GM18520 (cell line): ENCODE measurements around the gene PTPN6.

Experiments
- ATAC-seq: cut with Tn5 transposase; IDR thresholded peaks from one replicate; pipeline ENCODE4 v1.9.1; 2021; ENCODE audit not compliant: unreplicated experiment

Gene PTPN6

GRCh38 chr12:6965026-6965661, 14.0 kb downstream of the PTPN6 start:
- ATAC-seq, result no peak

- ATAC-seq, result no peak
Observed at GRCh38 chr12:6965714-6966113, 14.6 kb downstream of the PTPN6 start.

- no peak for ATAC-seq
Observed at GRCh38 chr12:6966351-6966750, 15.2 kb downstream of the PTPN6 start.

DNA sequence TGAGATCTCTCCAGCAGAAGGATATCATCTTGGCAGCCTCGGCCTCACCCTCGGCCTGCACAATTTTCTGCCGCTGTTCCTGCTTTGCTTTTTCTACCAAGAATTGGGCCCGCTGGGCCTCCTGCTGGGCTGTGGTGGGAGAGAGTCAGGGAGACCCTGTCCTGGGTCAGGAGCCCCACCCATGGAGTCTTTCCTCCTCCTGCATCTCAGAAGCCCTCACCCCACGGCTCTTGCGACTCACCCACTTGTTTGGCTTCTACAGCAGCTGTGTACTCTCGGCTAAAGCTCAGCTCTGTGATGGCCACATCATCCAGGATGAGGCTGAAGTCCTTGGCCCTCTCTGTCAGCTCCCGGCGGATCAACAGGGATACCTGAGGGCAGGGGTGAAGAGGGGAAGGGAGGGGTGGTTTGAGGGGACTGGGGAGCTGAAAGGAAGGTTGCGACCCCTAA, 16.5 kb downstream of the PTPN6 start:
- ATAC-seq, result no peak

GRCh38 chr12:6968426-6968825, 17.3 kb downstream of the PTPN6 start:
- no peak for ATAC-seq

GRCh38 chr12:6970096-6970527, 19.0 kb downstream of the PTPN6 start:
- ATAC-seq, result no peak

- no peak for ATAC-seq
Observed at GRCh38 chr12:6974180-6974579, 23.0 kb downstream of the PTPN6 start.

- no peak for ATAC-seq
Observed at GRCh38 chr12:6975297-6976032, 24.3 kb downstream of the PTPN6 start.

DNA sequence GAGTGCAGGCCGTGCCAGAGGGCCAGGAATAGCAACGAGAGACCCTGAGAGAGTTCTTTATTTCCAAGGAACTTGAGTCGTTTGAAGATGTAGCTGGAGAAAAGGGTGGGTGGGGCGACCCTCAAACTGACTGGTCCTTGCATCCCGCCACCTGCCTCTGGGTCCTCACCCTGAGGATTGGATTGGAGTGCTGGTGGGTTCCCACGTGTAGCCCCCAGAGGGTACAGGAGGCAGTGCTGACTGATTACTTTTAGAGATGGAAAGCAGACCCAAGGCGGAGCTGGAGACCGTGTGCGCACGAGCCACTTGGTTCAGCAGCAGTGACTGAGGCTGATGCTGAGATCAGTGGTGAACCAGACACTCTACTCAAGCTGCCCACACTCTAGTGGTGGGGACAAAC, 26.5 kb downstream of the PTPN6 start:
- ATAC-seq, result no peak

DNA sequence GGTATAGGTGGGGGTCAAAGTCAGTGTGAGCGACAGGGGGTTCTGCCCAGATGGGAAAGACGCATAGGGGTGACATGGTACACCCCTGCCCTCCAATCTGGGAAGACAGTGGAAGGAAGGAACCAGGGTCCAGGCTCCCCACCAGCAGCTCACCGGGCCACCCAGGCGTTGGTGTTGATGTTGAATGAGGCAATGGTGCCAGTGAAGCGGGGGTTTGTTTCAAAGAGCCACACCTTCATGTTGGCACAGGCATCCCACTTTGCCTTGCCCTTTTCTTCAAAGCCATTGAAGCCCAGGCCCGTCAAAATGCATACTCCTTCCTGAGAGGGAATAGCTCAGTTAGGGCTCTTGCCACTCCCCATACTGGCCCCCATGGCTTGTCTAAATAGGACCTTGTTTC, 27.0 kb downstream of the PTPN6 start:
- no peak for ATAC-seq

- no peak for ATAC-seq
Observed at GRCh38 chr12:6978611-6979011, 27.5 kb downstream of the PTPN6 start.

GRCh38 chr12:6979021-6979420, 27.9 kb downstream of the PTPN6 start:
- no peak for ATAC-seq

DNA sequence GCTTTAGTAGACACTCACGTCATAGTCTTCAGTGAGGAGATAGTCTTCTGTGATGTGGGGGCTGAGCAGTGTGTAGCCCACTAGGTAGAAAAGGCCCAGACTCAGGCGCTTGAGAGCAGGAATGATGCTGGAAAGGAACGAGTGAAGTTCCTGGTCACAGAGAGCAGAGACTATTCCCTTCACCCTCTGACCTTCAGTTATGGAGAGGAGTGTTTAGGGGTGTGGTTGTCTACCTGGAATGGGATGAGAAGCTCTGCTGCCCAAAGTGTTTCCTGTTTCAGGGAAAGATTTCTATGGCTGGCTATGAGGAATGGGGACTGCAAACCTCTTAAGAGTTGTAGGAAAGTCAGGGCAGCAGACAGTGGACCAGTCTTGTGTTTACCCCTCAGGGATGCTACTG, 28.3 kb downstream of the PTPN6 start:
- no peak for ATAC-seq

DNA sequence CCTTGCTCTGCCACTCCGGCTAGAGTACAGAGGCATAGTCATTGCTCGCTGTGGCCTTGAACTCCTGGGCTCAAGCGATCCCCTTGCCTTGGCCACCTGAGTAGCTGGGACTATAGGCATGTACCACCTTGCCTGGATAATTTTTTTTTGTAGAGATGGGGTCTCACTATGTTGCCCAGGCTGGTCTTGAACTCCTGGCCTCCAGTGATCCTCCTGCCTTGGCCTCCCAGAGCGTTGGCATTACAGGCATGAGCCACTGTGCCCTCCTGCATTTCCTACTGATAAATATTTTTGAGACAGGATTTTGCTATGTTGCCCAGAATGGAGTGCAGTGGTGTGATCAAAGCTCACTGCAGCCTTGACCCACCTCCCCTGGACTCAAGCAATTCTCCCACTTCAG, 28.9 kb downstream of the PTPN6 start:
- no peak for ATAC-seq

- ATAC-seq, result no peak
Observed at GRCh38 chr12:6980740-6981139, 29.6 kb downstream of the PTPN6 start.

- ATAC-seq, result no peak
Observed at GRCh38 chr12:6981152-6982052, 30.2 kb downstream of the PTPN6 start.

GRCh38 chr12:6982532-6982931, 31.4 kb downstream of the PTPN6 start:
- ATAC-seq, result no peak

GRCh38 chr12:6987956-6988553, 36.9 kb downstream of the PTPN6 start:
- ATAC-seq, result no peak

DNA sequence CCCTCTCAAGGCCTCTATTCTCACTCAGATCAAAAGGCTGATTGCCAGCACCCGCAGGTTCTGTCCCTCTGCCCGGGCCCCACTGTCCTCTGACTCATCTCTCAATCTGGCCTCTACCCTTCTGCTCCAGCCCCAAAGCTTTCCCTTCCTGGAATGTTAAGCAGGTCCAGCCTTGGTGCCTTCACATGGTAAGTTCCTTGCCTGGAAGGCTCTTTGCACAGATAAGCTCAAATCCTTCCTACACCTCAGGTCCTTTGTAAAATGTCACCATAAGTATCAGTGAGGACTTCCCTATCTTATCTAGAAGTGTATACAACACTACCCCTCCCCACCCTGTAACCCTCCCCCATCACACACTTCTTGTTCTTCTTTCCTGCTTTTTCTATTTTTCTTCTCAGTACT, 44.9 kb downstream of the PTPN6 start:
- no peak for ATAC-seq

GRCh38 chr12:6998715-6999451, 47.7 kb downstream of the PTPN6 start:
- no peak for ATAC-seq
